Adrenal gland (tissue), 12 donors: ENCODE data around the gene PTPRN2. TPM values are rescaled to one million over a fixed set of nuclear protein-coding genes. Genes with fewer than 3 reads are reported as not detected.

ENCODE experiments used
- DNase-seq, 7 donors: peaks; one replicate each; pipeline ENCODE4 v3.0.0-alpha.2; 2019 to 2020
- H3K27ac ChIP-seq, 5 donors: fragments of 200-600 bp; sonication (generic) in 4 of 5; 1 replicate in 3 of 5; 2 replicates in 2 of 5; pipeline versions ENCODE4 v1.5.1 to v1.8.0; 2016 to 2020; ENCODE audit warnings: mild to moderate bottlenecking in 1 of 5
- H3K27me3 ChIP-seq: fragments of 200-600 bp; 2 replicates; pipeline ENCODE4 v1.8.0; 2021
- H3K36me3 ChIP-seq, 2 donors: fragments of 200-600 bp; replicated peaks in 1 of 2; 1 replicate in 1 of 2; 2 replicates in 1 of 2; pipeline versions ENCODE4 v1.5.1 to v1.8.0; 2018 to 2022
- H3K4me1 ChIP-seq, 2 donors: fragments of 200-600 bp; replicated peaks in 1 of 2; 1 replicate in 1 of 2; 2 replicates in 1 of 2; pipeline versions ENCODE4 v1.5.1 to v1.8.0; 2018 to 2021
- H3K4me3 ChIP-seq, 4 donors: fragments of 200-600 bp; sonication (generic) in 3 of 4; one replicate each; pipeline ENCODE4 v1.5.1; 2016 to 2018
- H3K9me3 ChIP-seq, 3 donors: fragments of 200-600 bp; sonication (generic) in 1 of 3; replicated peaks in 1 of 3; 1 replicate in 2 of 3; 2 replicates in 1 of 3; pipeline versions ENCODE4 v1.5.1 to v1.8.0; 2016 to 2021
- CTCF ChIP-seq, 6 experiments: fragments of 450-650 bp in 4 of 6; fragments of 200-600 bp in 2 of 6; sonication (generic) in 1 of 6; IDR thresholded peaks; 1 replicate in 5 of 6; 2 replicates in 1 of 6; pipeline versions ENCODE4 v1.5.1 to v1.8.0; 2016 to 2021; ENCODE audit warnings: antibody characterized with exemption in 6 of 6, mild to moderate bottlenecking in 2 of 6, moderate library complexity in 1 of 6
- POLR2A ChIP-seq, 2 donors: fragments of 450-650 bp; IDR thresholded peaks; one replicate each; pipeline ENCODE4 v1.6.1; 2017; ENCODE audit warnings: antibody characterized with exemption in 2 of 2, mild to moderate bottlenecking in 2 of 2, moderate library complexity in 1 of 2
- WGBS, 4 donors: extraction: QIAGEN DNeasy Blood & Tissue Kit in 2 of 4; methylation state at CpG; one replicate each; pipeline versions ENCODE4 v1.1.5 to v1.1.7; 2013 to 2017; 5-methylcytosine and 5-hydroxymethylcytosine counted together
- intact Hi-C, 2 donors: fragments of 100-400 bp; cut with DNase I; formaldehyde crosslinking; loops; one replicate each; pipeline versions ENCODE4 v1.14.1 to v1.15.0; 2022 to 2023
- polyA plus RNA-seq, 3 donors: library from polyadenylated mRNA; stranded (reverse); fragments of 200-250 nt in 2 of 3; fragments of 350-450 nt in 1 of 3; fragmentation: Illumina TruSeq in 1 of 3; extraction: RNeasy Lipid Tissue Mini Kit (QIAGEN cat#74804) in 1 of 3; gene quantifications; one replicate each; pipeline ENCODE4 v1.2.3, GENCODE V29; 2013 to 2014
- total RNA-seq, 9 donors: library from RNA; depleted of rRNA in 4 of 9; stranded (reverse); fragments of >200 nt in 4 of 9; fragments of 120-200 nt in 1 of 9; fragmentation: NEBNext Ultra II Directional in 1 of 9; extraction: Animal tissue kit (Norgen Biotek cat#: 25700) in 1 of 9; gene quantifications; one replicate each; pipeline versions ENCODE4 v1.1.0 to v1.2.4, GENCODE V29; 2013 to 2023
- donor health status: healthy with polysubstance abuse.
- donor health status: Bipolar disorder and iron deficiency.
- donor health status: DM: yes; HTN: yes; CAD: no.
- donor health status: DM: no; HTN: no; CAD: no.
- donor health status: DM: no; HTN: no; CAD: no.
- donor health status: DM: yes; HTN: yes; CAD: no.

Gene PTPRN2
- total and polyA plus RNA-seq, 12 donors, result 2.2 to 16.2 (median 3.4) TPM

- no peaks in the 10 kb centered on the region for H3K36me3 ChIP-seq
- 72 to 76% (median 76%) methylated on average over 13 to 15 of the region's 15 CpGs for WGBS, 4 donors
- H3K27me3 ChIP-seq, result no peaks in the 10 kb centered on the region
- H3K4me3 ChIP-seq, result no peak overlapping the region
- TF ChIP-seq CTCF (IDR thresholded peaks at IDR 0.05), result no peak
- DNase-seq, result no peak
- no peak overlapping the region for H3K27ac ChIP-seq
- no peaks in the 10 kb centered on the region for H3K4me1 ChIP-seq
- intact Hi-C loops, result no loop called here
- H3K9me3 ChIP-seq, result no peaks in the 10 kb centered on the region
Measured at GRCh38 chr7:158422887-158423560, 164.6 kb downstream of the PTPRN2 start.

GRCh38 chr7:158422196-158422886 is 165.3 kb downstream of the PTPRN2 start:
- WGBS, 4 donors, result 87 to 92% (median 92%) methylated on average over 11 to 17 of the region's 17 CpGs
- peak in 1 of 7 donors; percentile 23 for DNase-seq
- no peak overlapping the region for H3K27ac ChIP-seq
- no peaks in the 10 kb centered on the region for H3K36me3 ChIP-seq
- intact Hi-C loops, result no loop called here
- TF ChIP-seq POLR2A (IDR thresholded peaks at IDR 0.05) (no peak), CTCF (IDR thresholded peaks at IDR 0.05) (no peak)
- H3K4me1 ChIP-seq, result no peaks in the 10 kb centered on the region
- H3K9me3 ChIP-seq, result no peaks in the 10 kb centered on the region
- no peak overlapping the region for H3K4me3 ChIP-seq
- H3K27me3 ChIP-seq, result no peaks in the 10 kb centered on the region

GRCh38 chr7:158421361-158421760 is 166.3 kb downstream of the PTPRN2 start:
- TF ChIP-seq CTCF (IDR thresholded peaks at IDR 0.05) (no peak), POLR2A (IDR thresholded peaks at IDR 0.05) (no peak)
- Histone ChIP-seq H3K4me1 (no peaks in the 10 kb centered on the region), H3K27me3 (no peaks in the 10 kb centered on the region), H3K36me3 (no peaks in the 10 kb centered on the region), H3K27ac (no peak overlapping the region), H3K9me3 (no peaks in the 10 kb centered on the region), H3K4me3 (no peak overlapping the region)
- no peak for DNase-seq
- intact Hi-C loops, result no loop called here
- WGBS, 4 donors, result 67 to 72% (median 68%) methylated on average over 7 of the region's 7 CpGs

GRCh38 chr7:158420591-158421340 is 166.9 kb downstream of the PTPRN2 start:
- Histone ChIP-seq H3K4me1 (no peaks in the 10 kb centered on the region), H3K4me3 (no peak overlapping the region), H3K36me3 (no peaks in the 10 kb centered on the region), H3K27me3 (no peaks in the 10 kb centered on the region), H3K9me3 (no peaks in the 10 kb centered on the region), H3K27ac (no peak overlapping the region)
- WGBS, 4 donors, result 84 to 87% (median 86%) methylated on average over 9 to 16 of the region's 16 CpGs
- intact Hi-C loops, result no loop called here
- TF ChIP-seq CTCF (IDR thresholded peaks at IDR 0.05) (no peak), POLR2A (IDR thresholded peaks at IDR 0.05) (no peak)
- DNase-seq, result peak in 1 of 7 donors; percentile 36
